ENCODE results near the gene LRBA.

LRBA gene

DNA sequence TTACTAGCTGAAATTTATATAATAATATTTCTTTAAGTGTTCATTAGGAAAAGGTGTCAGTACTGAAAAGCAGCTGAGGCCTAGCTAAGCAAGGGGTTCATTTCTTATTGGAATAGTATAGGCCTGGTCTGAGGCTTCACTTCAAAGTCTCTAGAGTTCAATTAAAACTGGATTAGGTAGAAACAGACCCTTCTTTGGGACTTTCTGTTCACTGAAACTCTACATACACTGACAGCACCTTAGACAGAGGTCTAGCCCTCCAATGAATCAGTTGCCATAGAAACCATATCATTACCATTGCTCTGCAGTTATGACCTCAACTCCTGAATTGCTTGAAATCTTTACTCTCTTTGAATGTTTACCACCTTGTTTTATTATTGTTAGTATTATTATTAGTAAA, 519.5 kb downstream of the LRBA start:
- no peak for DNase-seq (ENCODE audit: low spot score)

DNA sequence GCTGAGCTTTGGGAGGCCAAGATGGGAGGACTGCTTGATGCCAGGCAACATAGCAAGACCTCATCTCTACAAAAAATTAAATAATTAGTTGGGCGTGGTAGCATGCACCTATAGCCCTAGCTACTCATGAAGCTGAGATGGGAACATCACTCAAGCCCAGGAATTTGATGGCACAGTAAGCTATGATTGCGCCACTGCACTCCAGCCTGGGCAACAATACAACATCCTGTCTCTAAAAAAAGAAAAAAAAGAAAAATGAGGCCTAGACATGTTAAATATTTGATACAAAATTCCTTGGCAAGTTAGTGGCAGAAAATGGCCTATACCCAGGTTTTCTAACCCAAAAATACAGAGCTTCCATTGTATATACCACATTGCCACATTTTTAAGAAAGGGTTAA, 521.2 kb downstream of the LRBA start:
- no peak for DNase-seq (ENCODE audit: low spot score)

DNA sequence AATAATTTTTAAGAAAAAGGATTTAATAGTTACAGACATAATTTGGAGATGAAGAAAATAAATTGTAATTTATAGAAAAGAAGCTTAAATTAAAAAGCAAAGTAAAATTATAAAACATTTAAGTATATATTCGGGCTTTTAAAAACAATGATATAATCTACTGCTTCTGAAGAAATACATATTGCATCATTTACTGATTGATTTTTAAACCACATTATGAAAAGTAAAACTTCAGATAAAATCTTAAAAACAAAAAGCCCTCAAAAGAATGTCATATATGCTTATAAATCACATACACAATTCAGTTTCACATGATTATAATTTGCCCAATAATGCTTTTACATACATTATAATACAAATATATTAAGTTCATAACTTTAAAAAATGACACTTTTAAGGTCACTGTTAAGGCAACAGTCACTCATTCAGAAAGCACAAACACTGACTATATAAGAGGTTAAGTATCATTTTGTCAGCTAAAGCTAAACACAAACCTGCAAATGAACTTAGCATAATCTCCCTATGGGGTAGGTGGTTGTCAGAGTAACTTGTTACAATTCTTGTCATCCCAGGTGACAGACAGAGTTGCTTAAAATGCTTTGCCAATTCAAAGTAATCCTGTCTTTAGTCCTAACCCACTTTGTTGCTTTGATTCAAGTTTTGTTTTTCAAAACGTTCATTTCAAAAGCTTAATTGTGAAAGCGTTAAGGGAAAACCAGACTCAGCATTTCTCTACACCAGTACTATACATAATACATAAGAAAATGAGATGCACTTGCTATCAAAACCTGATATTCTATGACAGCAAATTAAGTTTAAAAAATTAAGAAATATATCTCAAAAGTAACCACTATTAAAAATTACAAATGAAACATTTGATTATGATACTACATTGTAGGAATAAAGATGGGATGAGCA, 523.7 kb downstream of the LRBA start:
- no peak for DNase-seq (ENCODE audit: low spot score)

DNA sequence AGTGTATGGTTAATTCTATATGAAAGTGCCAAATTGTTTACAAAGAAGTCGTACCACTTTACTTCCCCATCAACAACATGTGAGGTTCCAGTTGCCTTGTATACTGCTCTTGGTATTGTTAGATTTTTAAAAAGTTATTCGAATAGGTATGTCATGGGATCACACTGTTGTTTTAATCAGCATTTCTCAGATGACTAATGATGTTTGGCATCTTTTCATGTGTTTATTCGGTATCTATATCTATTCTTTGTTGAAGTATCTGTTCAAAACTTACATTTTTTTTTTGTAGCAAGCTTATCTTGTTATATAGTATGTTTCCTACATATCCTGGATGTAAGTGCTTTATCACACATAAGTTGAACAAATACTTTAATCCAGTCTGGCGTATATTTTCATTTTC, 532.5 kb downstream of the LRBA start:
- no peak for DNase-seq (ENCODE audit: low spot score)

DNA sequence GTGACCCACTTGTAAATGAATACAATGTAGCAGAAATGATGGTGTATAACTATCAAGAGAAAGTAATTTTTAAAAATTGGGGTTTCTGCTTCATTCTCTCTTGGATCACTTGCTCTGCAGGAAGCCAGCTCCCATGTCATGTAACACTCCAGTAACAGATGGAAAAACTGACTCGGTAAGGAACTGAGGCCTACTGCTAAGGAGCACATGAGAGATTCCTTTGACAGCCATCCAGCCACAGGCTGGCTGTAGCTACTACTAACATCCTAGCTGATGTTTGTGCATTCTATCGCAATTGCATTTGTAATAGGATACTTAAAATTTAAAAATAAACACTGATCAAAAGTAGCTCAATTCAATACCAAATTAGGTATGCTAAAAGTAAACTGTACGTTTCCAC, 535.4 kb downstream of the LRBA start:
- no peak for DNase-seq (ENCODE audit: low spot score)

DNA sequence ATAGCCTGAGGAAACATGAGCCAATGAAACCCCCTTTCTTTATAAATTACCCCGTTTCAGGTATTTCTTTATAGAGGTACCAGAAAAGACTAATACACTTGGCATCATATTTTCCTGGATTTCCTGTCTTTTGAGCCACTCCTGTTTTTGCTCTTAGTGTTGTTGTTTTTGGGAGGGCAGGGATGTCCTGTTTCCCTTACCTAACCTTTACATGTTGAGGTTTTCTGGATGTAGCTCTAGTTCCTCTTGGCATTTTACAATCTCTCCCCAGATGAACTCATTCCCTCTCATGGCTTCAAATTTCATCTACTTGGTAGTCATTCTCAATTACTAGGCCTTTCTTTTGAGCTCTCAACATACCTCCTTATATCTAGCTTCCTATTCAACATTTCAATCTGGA, 537.2 kb downstream of the LRBA start:
- no peak for DNase-seq (ENCODE audit: low spot score)

DNA sequence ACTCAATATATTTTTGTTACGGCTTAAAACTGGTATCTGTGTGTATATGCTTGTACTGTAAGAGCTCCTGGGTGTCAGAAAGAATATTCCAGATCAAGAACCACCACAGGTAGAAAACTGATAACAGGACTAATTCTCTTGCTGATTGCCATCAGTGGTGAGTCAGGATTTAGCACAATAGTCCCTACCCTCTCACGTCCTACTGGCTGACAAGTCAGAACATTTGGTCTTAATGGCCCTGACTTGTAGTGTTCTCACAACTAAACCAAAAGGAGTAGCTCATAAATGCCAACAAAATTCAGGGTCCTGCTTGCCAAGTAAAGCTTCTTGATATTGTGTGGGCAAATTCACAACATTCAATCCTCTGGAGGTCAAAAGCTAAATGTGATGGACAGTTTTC, 538.3 kb downstream of the LRBA start:
- DNase-seq (ENCODE audit: low spot score) = no peak

DNA sequence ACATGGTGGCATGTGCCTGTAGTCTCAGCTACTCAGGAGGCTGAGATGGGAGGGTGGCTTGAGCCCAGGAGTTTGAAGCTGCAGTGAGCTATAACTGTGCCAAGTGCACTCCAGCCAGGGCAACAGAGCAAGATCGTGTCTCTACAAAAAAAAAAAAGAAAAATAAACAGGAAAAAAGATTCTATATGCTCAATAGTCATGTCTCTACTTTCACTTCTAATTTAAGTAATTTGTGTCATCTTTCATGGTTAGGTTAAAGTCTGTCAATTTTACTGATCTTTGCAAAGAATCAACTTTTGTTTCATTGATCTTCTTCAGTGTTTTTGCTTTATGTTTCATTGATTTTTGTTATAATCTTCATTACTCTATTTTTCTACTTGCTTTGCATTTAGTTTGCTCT, 539.3 kb downstream of the LRBA start:
- DNase-seq (ENCODE audit: low spot score) = no peak

DNA sequence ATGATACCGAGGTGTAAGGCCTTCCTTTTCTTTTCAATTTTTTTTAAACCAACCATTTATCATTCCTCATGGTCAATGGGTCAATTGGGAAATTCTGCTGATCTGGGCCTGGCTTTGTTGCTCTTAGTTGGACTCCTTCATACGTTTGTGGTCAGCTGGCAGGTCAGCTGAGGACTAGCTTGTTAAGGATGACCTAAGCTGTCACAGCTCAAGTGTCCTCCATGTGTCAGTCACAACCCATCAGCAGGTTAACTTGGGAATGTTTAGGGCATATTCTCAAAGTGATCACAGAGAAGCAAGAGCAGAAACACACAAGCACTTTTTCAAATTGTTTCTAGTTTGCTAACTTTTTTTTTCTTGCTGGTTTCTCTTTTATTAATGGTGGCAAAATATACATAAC, 550.6 kb downstream of the LRBA start:
- DNase-seq (ENCODE audit: low spot score) = no peak

DNA sequence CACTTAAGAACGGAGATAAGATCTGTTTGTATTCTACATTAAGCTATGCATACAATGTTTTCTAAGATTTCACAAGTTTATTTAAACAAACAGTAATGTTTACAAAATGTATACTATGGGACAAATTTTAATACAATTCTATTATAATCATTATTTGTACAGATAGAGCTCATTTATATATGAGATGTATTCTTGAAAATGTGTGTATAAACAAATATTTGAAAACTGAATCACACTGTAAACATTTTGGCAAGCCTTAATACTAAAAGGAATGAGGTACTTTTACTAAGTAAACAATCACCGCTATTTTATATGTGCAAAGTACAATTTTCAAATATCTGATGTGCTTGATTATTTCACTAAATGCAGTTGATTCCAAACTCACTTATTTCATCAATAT, 552.3 kb downstream of the LRBA start:
- DNase-seq (ENCODE audit: low spot score) = no peak

DNA sequence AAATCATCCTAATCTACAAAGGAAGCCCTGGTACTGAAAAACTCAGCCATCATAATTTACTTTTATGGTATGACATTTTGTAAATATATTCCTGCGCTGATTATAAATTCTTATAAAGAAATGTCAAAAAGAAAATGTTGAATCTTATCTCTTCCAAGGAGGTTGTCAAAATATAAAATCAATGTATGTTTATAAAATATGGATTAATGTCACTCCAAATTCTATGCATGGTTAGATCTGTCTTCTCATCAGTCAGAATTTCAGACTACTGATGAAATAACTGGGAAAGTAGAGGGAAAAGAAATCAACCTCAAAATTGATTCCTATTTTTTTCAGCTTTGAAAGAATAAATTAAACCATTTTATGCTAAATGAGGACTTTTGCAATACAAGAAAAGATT, 553.1 kb downstream of the LRBA start:
- DNase-seq (ENCODE audit: low spot score) = no peak

DNA sequence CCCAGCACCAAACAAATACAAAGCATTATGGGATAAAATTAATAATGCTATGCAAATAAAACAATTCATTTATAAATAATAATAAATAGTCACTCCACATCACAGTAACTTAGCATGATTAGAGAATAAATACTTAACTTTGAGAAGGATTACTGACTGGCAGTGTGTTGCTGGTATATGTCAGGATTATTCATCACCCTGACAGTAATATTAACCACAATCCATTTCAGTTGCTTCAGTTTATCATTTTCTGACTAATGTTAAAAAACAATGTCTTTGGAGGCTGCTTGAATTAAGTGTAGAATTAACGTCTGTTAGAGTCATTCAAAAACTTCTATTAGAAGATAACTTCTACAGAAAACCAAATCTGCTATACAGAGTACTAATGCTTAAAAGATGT, 557.3 kb downstream of the LRBA start:
- DNase-seq (ENCODE audit: low spot score) = no peak

DNA sequence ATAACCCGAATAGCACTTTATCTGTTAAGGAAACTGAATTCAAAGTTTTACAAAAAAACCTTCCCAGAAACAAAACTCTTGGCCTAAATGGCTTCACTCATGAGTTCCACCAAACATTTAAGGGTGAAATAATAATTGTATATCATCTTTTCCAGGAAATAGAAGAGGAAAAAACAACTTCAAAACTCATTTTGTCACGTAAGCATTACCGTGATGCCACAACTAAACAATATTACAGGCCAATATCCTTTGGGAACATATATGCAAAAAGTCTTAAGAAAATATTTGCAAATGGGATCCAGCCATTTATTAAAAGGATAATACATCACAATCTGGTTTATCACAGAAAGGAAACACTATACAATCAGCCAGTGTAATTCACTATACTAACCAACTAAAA, 563.2 kb downstream of the LRBA start:
- DNase-seq (ENCODE audit: low spot score) = no peak

DNA sequence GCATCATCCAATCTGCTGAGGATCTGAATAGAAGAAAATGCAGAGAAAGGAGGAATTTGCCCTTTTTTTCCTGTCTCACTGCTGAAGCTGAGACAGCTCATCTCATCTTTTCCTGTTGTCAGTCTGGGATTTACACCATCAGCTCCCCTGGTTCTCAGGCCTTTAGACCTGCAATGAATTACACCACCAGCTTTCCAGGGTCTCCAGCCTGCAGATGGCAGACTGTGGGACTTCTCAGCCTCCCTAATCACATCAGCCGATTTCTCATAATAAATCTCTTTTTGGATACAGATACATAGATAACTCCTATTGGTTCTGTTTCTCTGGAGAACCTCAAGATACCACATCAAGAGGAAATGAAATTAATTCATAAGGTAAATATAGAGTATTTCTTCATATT, 567.7 kb downstream of the LRBA start:
- no peak for DNase-seq (ENCODE audit: low spot score)

DNA sequence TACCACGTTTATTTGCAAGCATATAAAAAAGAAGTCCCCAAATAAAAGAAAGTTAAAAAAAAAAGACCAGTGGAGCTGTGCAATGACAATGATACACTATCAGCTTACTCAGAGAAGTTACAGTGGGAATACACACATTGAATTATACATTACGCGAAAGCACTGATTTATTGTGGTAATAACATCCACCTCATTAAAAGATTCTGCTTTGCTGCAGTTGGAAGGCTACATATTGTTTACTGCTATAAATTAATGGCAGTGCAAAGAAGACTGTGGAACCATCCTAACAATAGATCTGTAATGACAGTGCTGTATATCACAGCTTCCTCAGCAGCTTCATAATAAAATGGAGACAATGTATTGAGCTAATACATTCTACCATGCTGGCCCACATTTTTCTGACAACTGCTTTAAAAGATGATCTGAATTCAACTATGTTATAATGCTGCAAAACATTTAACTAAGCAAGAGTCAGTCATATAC, 575.6 kb downstream of the LRBA start:
- no peak for DNase-seq (ENCODE audit: low spot score)

DNA sequence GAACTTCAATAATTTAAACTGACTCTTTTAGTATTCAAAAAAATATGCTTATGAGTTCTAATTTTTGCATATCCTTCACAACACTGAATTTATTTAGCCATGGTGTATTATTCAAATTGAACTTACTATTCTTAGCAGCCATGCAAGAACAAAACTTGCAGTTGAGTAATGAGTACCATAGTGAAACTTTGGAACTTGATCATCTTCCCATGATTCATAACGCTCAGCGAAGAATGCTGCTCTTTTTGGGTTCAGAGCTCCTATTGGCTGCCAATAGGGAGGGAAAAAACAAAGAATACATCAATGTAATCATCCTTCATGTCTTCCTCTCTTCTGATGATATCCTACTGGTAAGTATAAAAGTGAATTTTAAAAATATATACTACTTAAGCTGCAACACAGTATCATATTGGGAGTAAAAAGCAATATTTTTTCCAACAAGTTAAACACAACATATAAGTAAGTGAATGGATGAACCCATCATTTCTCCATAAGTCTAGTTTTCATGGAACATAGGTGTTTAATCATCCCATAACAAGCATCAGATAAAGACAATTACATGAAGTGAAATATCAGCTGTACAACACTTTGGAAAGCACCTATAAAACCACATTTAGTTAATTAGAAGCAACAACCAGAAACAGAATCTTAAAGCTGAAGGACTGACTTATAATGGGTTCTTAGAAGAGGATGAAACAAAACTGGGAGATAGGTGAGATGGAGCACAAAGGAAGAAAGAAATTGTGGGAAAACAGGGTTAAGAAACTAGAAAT, 578.3 kb downstream of the LRBA start:
- DNase-seq (ENCODE audit: low spot score) = no peak

DNA sequence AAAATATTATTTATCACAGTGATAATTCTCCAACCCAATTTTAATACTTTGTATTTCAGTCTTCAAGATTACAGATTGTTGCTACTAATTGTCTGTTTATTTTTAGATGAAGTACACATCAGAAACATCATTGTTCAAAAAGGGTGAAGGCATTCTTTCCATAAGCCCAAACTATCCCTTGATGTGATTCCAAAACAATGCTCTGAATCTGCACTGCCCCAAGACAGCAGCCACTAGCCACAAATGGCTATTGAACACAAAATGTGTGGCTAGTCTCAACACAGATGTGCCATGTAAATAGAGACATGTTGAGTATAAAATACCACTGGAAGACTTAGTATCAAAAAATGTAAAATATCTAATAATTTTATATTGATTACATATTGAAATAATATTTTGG, 583.9 kb downstream of the LRBA start:
- DNase-seq (ENCODE audit: low spot score) = no peak

DNA sequence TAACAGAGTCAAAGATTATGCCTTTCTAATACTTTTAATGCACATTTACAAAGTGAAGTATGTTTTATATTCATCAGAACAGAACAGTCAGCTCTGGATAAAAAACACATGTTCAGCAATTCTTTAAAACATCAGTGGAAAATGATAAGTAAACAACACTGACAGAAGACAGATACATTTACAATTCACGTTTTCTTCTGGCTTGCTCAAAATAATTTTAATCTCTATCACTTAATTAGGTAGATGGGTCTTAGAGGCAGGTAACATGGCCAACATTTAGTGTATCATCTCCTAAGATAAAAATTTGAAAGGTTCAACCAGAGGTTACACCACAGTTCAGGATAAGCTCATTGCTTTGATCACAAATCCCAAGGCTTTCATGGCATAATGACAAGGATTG, 589.9 kb downstream of the LRBA start:
- no peak for DNase-seq (ENCODE audit: low spot score)

DNA sequence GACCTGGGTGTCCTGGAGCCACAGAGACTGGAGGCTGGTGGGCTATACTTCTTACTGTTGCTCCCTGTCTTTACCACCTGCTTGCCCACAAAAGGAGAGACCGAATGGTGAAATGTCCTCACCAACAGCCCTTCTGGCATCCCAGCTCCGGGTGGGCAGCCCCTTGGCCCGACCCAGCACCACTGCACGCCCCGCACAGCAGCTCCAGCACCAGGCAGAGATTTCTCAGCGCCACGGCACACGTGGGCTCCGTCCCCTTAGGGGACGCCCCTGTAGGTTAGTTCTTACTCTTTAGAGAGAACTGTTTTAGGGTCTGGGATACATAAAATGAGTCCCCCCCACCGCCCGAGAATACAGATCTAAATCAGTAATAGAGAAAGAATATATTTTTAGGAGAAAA, 591.6 kb downstream of the LRBA start:
- no peak for DNase-seq (ENCODE audit: low spot score)

DNA sequence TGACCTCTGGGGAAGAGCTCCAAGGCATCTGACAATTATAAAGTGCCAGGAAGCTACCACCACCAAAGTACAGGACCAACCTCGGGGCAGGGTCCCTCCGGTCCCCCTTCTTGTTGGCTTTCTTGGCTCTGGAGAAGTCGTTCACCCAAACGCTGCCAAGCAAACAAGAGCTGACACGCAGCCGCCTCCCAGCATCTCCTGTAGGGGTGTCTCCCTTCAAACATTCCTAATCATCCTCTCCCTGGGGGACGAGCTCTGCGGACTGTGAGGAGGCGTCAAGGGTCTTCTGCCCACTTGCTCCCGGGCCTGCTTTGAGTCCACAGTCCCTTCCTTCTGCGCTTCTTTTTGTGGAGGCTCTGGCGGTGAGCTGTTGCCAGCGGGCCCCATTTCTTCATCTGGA, 592.0 kb downstream of the LRBA start:
- no peak for DNase-seq (ENCODE audit: low spot score)

DNA sequence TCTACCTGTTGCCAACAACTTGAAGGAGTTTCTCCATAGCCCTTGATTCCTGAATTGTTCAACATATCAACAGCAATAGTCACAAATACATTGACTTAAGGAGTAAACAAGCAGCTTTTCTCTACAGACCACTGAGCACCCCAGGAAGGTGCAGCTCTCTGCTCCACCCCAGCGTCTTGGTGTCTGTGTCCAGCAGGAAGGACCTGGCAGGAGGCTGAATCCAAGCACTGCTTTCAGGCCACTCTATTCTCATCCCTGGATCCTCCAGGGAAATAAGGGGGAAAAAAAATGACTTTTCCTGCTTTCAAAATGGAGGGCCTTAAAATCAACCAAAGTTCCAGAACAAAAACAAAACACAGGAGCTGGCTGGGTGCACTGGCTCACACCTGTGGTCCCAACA, 593.5 kb downstream of the LRBA start:
- no peak for DNase-seq (ENCODE audit: low spot score)

DNA sequence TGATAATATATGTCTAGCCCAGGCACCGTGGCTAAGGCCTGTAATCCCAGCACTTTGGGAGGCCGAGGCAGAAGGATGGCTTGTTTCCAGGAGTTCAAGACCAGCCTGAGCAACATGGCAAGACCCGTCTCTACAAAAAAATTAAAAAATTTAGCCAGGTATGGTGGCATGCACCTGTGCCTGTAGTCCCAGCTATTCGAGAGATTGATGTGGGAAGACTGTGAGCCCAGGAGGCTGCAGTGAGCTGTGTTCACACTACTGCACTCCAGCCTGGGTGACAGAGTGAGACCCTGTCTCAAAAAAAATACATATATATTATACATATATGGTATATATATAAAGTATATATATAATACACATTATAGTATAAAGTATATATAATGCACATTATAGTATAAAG, 595.1 kb downstream of the LRBA start:
- DNase-seq (ENCODE audit: low spot score) = no peak

DNA sequence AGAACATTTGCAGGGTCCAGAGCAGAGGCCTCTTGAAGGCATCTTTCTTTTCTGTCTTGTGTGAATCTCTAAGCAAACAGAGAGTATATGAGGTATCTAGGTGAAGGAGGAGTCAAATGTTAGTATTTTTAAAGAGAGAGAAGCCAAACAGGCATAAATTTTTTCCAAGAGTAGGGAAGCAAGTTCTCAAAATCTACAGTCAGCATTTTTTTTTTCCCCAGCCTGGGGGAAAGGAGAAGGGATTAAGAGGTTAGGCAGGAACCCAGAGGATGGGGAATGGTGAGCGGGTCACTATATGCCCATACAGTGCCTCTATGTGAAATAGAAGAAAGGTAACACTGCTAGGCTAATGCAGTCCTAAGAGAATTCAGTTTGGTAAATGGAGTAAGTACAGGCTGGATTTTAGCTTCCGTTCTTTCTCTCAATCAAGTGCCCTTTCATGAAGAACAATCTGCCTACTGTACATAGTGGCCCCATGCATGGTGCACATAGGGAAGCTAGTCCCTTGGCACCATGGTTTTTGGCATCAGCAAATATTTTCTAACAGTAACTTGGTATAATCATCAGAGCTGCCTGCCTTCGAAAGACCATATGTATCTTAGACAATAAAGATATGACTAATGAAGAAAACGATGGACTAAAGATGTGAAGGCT, 596.2 kb downstream of the LRBA start:
- DNase-seq (ENCODE audit: low spot score) = no peak

All from RKO (cell line).